ENCODE data around the gene FARS2.
"Not testable (repeated sequence)": the region's sequence is repeated elsewhere in the genome, so short reads cannot be mapped to it uniquely, and the experiment has no call there.

FARS2 gene

DNA sequence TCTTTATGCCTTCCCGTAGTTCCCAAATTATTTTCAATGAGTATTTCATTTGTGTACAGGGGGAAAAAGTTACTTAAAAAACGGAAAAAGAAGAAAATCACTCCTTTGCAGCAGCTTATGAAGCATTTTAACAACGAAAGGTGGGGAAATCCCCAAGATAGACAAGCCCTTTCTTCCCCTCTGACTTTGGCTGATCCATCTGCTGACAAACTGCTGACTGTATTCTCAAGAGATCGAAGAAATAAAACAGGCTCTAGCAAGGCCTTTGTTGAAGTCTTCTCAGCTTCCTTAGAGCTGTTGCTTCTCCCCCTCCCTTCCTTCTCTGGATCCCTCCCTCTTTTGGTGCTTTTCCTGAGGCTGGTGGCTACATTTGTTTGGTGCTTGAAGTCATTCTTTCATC lies 420.2 kb downstream of the FARS2 start:
- ATAC-seq (replicated peaks), result no peak
- no peak for DNase-seq
- H3K4me3 Mint-ChIP-seq, result no peak overlapping the region
- H3K4me1 Mint-ChIP-seq (ENCODE audit: low read depth in 2 of 2), result peaks cover 0 to 7% of the 10 kb centered on the region in 2 donors
- H3K9me3 Mint-ChIP-seq, result peaks cover 0 to 2% of the 10 kb centered on the region in 2 donors
- H3K36me3 Mint-ChIP-seq (ENCODE audit: insufficient read depth), result no peaks in the 10 kb centered on the region
- peak overlapping the region in 1 of 2 donors; percentile 49 for H3K27ac Mint-ChIP-seq
- no peaks in the 10 kb centered on the region for H3K27me3 Mint-ChIP-seq

DNA sequence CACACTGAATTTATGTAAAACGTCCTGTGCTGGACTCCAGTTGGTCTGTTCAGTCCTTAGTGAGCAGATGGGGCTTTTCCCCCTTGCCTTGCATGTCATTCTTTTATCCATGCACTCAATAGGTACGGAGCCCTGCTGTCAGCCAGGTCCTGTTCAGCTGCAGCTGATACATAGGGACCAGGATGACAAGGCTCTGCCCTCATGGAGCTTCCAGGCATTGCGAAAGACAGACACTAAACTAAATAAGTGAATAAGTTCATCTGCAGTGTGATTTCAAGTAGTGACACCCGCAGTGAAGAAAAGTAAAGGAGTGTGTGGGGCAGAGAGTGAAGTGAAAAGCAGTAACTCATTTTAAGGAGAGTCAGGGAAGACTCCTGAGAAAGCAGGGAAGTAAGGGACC lies 421.2 kb downstream of the FARS2 start:
- DNase-seq, result no peak
- no peak overlapping the region for H3K4me3 Mint-ChIP-seq
- H3K27ac Mint-ChIP-seq, result no peak overlapping the region
- H3K36me3 Mint-ChIP-seq (ENCODE audit: insufficient read depth), result no peaks in the 10 kb centered on the region
- ATAC-seq (replicated peaks), result no peak
- no peaks in the 10 kb centered on the region for H3K27me3 Mint-ChIP-seq
- H3K4me1 Mint-ChIP-seq (ENCODE audit: low read depth in 2 of 2), result peaks cover 0 to 7% of the 10 kb centered on the region in 2 donors
- peaks cover 0 to 2% of the 10 kb centered on the region in 2 donors for H3K9me3 Mint-ChIP-seq

DNA sequence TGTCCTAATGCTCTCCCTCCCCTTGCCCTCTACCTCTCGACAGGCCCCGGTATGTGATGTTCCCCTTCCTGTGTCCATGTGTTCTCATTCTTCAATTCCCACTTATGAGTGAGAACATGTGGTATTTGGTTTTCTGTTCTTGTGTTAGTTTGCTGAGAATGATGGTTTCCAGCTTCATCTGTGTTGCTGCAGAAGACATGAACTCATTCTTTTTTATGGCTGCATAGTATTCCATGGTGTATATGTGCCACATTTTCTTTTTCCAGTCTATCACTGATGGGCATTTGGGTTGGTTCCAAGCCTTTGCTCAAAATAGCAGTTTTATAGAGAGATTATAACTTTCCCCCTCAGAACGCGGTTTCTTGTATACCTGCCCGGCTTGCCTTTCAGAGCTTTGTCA lies 422.4 kb downstream of the FARS2 start:
- not testable (repeated sequence) for H3K9me3 Mint-ChIP-seq; ATAC-seq (replicated peaks); H3K4me1 Mint-ChIP-seq (ENCODE audit: low read depth in 2 of 2); H3K27ac Mint-ChIP-seq; H3K27me3 Mint-ChIP-seq; H3K4me3 Mint-ChIP-seq; DNase-seq; H3K36me3 Mint-ChIP-seq (ENCODE audit: insufficient read depth)

DNA sequence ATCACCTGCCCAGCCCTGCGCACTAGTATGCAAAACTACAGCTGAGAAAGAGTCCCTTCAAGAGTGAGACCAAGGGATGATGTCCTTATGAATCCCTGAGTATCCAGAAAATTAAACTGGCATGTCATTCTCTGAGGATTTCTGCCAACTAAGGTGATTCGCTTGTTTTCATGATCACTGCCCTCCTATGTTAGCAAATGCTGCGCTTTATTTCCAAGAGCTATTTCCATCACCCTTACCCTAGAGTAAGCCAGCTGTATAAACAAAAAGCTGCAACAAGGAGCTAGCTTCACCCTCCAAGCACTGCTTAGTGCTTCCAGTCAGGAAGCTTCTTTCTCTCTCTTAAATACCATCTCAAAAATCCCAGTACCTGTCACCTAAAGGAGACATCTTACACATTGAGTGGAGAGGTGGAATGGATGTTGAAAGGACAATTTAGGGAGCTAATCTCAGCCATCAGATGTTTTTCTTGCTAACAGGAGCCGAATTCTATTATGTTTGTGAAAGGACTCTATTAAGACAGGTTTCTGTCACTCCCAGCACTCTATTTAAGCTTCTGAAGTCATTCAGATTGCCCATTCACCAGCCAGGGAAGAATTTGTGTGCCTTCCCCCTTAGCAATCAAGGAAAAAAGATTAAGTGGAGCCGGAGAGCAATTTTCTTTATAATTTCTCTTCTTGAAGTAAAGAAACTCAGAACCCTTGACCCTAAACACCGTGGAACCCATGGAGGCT lies 423.2 kb downstream of the FARS2 start:
- no peak for ATAC-seq (replicated peaks)
- H3K4me3 Mint-ChIP-seq, result no peak overlapping the region
- no peak for DNase-seq
- H3K4me1 Mint-ChIP-seq (ENCODE audit: low read depth in 2 of 2), result peaks cover 4 to 5% of the 10 kb centered on the region in 2 donors
- peaks cover 0 to 2% of the 10 kb centered on the region in 2 donors for H3K9me3 Mint-ChIP-seq
- no peak overlapping the region for H3K27ac Mint-ChIP-seq
- H3K27me3 Mint-ChIP-seq, result no peaks in the 10 kb centered on the region
- no peaks in the 10 kb centered on the region for H3K36me3 Mint-ChIP-seq (ENCODE audit: insufficient read depth)

DNA sequence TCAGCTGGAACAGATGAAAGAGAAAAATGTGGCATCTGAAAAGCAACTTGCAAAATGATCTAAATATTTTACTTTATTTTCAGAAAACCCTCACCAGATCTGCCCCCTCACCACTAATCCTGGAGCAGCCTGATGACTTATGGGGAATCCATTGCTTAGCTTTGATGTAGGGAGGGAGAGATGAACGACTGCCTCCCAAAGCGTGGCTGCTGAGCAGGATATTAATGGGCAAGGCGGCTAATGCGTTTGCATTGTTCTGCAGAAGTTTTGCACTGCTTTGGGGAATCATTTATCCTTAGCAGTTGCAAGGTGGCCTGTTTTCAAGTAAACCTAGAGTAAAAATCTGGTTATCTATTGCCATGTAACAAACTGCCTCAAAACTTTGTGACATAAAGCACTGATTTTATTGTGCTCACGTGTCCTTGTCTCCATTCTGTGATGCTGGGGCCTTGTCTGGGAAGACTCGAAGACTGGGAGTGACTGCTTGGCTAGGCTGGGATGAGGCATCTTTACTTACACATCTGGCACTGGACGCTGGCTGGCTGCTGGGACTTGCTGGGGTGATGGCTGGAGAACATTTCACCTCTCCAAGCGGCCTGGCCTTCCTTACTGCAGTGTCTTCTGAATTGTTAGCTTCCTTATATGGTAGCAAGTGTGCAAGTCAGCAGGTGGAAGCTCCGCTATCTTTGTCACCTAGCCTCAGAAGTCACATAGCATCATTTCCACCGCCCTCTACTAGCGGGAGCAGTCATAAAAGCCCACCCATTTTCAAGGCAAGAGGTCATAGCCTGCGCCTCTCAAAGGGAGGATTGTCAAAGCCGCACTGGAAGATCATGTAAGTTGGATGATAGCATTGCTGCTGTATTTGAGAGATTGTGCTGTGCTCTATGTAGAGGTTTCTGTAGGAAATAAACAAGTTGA lies 432.2 kb downstream of the FARS2 start:
- Mint-ChIP-seq H3K36me3 (ENCODE audit: insufficient read depth) (peaks cover 3% of the 10 kb centered on the region), H3K27ac (no peak overlapping the region), H3K9me3 (peaks cover 0 to 7% of the 10 kb centered on the region in 2 donors), H3K27me3 (no peaks in the 10 kb centered on the region), H3K4me3 (no peak overlapping the region), H3K4me1 (ENCODE audit: low read depth in 2 of 2) (peaks cover 3 to 7% of the 10 kb centered on the region in 2 donors)
- DNase-seq (no peak), ATAC-seq (replicated peaks) (no peak)

DNA sequence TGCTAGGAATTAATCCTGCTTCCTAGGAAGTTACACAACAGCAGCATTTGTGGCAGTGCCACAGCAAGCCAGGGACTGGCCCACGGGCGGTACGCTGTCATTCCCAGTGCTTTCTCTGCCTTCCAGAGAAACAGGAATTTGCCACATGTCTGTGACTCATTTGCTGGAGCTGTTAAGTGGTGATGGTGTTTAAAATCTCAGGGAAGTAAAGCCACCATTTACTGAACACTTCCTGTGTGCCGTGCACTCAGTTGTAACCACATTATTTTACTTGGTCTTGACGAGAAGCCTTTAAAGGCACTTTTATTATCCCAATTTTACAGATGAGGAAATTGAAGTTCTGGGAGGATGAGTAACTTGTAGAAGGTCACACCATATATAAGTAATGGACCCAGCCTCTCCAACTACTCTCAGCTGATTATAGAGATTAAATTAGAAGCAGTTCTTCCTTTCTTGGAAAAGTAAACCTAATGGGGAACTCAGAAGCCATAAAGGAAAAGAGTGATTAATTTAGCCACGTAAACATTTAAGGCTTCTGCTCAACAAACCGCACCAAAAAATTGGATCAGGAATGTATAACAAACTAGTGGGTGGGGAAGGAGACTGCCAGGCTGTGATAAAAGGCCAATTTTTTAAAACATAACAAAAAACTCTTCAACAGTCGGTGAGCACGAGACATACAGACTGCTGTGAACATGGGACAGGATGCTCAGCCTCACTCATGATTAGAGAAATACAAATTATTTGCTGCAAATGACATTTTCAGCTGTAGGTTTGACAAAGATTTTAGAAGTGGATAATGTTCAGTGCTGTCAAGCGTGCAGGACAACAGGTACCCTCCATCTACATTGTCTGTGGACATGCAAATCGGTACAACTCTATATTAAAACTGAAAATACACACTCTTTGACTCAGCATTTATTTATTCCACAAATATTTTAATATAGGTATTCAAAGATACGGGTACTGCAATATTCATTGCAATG lies 434.2 kb downstream of the FARS2 start:
- Mint-ChIP-seq H3K4me3 (no peak overlapping the region), H3K9me3 (peaks cover 0 to 6% of the 10 kb centered on the region in 2 donors), H3K36me3 (ENCODE audit: insufficient read depth) (peaks cover 3% of the 10 kb centered on the region), H3K27ac (no peak overlapping the region), H3K4me1 (ENCODE audit: low read depth in 2 of 2) (peaks cover 9 to 10% of the 10 kb centered on the region in 2 donors), H3K27me3 (no peaks in the 10 kb centered on the region)
- ATAC-seq (replicated peaks) (no peak), DNase-seq (no peak)

DNA sequence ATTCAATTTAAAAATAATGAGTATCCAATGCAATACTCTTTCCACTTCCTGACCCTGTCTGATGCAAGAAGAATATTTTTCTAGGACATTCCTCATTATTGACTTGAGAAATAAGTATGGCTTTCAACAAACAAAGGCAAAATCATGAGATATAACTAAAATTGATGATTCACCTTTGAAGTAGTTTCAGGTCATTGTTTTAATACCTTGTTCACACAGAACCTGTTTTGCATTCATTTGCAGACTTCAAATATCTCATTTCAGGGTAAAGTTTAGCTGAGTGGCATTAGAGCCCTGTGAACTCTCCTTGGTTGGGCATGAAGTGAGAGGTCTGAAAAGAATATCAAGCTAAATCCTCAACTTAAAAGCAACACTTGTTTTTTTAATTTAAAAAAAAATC lies 436.2 kb downstream of the FARS2 start:
- DNase-seq (no peak), ATAC-seq (replicated peaks) (no peak)
- Mint-ChIP-seq H3K9me3 (no peaks in the 10 kb centered on the region), H3K36me3 (ENCODE audit: insufficient read depth) (peaks cover 3% of the 10 kb centered on the region), H3K4me1 (ENCODE audit: low read depth in 2 of 2) (peaks cover 7 to 10% of the 10 kb centered on the region in 2 donors), H3K4me3 (no peak overlapping the region), H3K27ac (no peak overlapping the region), H3K27me3 (no peaks in the 10 kb centered on the region)

DNA sequence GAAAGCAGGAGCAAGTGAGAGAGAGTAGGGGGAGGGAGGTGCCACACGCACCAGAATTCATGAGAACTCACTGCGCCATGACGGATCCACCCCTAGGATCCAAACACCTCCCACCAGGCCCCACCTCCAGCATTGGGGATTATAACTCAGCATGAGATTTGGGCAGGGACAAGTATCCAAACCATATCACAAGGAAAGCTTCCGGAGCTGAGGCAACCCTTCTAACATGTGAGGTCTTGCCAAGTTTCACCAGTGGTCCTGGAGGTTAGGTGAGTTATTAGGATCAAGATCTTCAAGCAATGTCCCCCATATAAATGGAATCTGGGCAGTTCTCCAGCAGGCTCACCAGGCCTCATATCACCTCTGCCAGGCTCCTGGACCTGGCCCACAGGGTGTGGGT lies 437.0 kb downstream of the FARS2 start:
- Mint-ChIP-seq H3K4me1 (ENCODE audit: low read depth in 2 of 2) (peaks cover 7 to 10% of the 10 kb centered on the region in 2 donors), H3K27me3 (no peaks in the 10 kb centered on the region), H3K27ac (no peak overlapping the region), H3K36me3 (ENCODE audit: insufficient read depth) (peaks cover 3% of the 10 kb centered on the region), H3K9me3 (no peaks in the 10 kb centered on the region), H3K4me3 (no peak overlapping the region)
- DNase-seq, result no peak
- no peak for ATAC-seq (replicated peaks)

DNA sequence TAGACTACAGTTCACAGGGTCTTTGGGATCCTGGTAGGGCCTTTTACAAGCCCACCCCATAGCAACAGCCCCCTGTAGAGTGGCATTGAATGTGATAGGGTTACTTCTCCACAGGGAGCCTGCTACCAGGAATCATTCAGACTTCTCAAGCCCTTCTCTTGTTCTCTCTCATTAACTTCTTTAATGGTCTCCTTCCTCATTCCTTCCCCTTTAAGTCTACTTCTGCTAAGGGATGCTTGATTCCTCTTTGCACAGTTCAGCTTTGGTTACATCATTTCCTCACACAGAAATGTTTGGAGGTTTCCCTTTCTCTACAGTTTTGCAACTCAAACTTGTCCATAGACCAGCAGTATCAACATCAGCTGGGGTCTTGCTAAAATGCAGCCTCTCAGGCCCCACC lies 437.8 kb downstream of the FARS2 start:
- not testable (repeated sequence) for H3K4me3 Mint-ChIP-seq; DNase-seq; H3K27ac Mint-ChIP-seq; H3K9me3 Mint-ChIP-seq; H3K36me3 Mint-ChIP-seq (ENCODE audit: insufficient read depth); H3K27me3 Mint-ChIP-seq
- peak; percentile 26 for ATAC-seq (replicated peaks)
- peaks cover 7 to 10% of the 10 kb centered on the region in 2 donors for H3K4me1 Mint-ChIP-seq (ENCODE audit: low read depth in 2 of 2)

DNA sequence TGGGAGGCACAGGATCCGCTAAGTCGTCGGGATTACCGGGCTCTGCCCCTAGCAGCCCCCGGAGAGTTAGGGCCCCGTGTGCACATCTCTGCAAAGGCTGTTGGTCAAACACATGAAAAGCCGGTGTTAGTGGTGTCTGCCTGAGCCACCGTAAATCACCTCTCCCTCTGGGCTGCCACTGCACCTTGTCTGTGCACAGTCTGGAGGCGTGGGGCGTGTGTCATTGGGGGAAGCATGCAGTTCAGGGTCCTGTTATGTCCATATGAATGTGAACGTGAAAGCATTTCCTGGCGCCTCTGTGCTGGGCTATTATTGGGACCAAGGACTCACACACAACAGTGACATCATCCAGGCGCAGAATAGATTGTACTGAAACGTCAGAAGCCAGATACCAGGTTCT lies 439.9 kb downstream of the FARS2 start:
- H3K27ac Mint-ChIP-seq, result no peak overlapping the region
- H3K9me3 Mint-ChIP-seq, result no peaks in the 10 kb centered on the region
- H3K4me1 Mint-ChIP-seq (ENCODE audit: low read depth in 2 of 2), result peaks cover 4 to 7% of the 10 kb centered on the region in 2 donors
- ATAC-seq (replicated peaks) (no peak), DNase-seq (no peak)
- no peak overlapping the region for H3K4me3 Mint-ChIP-seq
- peaks cover 3% of the 10 kb centered on the region for H3K36me3 Mint-ChIP-seq (ENCODE audit: insufficient read depth)
- no peaks in the 10 kb centered on the region for H3K27me3 Mint-ChIP-seq

DNA sequence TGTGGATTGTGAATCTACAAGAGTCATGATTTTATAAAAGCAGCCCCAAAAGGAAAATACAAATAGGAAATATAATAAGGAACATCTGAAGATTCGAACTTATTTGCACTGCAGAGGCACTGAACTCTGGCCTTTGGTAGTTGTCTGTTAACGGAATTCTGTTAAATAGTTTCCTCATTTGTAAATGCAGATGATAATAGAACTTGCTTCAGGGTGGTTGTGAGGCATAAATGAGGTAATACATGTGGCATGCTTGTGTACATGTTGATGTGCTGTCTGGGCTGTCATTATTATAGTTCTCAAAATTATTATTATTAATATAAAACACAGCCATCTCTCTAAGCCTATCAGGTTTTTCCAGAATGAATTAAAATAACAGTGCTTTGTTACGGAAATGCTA lies 443.4 kb downstream of the FARS2 start:
- peaks cover under 1 to 2% of the 10 kb centered on the region in 2 donors for H3K4me1 Mint-ChIP-seq (ENCODE audit: low read depth in 2 of 2)
- H3K27me3 Mint-ChIP-seq, result no peaks in the 10 kb centered on the region
- no peak for DNase-seq

DNA sequence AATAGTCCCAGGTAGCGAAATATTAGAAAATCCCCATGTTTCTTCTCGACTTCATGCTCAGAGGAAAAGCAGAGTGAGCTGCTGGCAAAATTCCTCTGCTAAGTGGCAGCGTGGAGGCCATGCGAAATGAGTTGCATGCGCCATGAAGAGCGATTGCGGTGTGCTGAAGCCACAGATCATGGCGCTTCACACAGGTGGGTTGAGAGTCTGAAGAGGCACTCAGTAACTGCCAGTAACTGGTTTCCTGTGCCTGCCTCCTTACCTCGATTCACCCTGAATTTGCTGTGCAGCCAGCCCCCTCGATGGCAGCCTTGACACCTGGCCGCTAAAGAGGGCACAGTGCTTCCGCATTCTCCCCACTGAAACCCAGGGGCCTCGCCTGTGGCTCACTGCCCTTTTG lies 443.9 kb downstream of the FARS2 start:
- Mint-ChIP-seq H3K36me3 (ENCODE audit: insufficient read depth) (peaks cover 5% of the 10 kb centered on the region), H3K27ac (no peak overlapping the region), H3K4me3 (no peak overlapping the region), H3K4me1 (ENCODE audit: low read depth in 2 of 2) (peaks cover 2 to 4% of the 10 kb centered on the region in 2 donors), H3K27me3 (no peaks in the 10 kb centered on the region), H3K9me3 (no peaks in the 10 kb centered on the region)
- no peak for ATAC-seq (replicated peaks)
- no peak for DNase-seq

More for the DNA sequence above, 443.4 kb downstream of the FARS2 start:
- Mint-ChIP-seq H3K36me3 (ENCODE audit: insufficient read depth) (peaks cover 5% of the 10 kb centered on the region), H3K4me3 (no peak overlapping the region), H3K9me3 (no peaks in the 10 kb centered on the region), H3K27ac (no peak overlapping the region)
- no peak for ATAC-seq (replicated peaks)

Data from effector memory CD8-positive, alpha-beta T cell (primary cell).